HepG2 (cell line): ENCODE measurements around the gene CCDC142. TPM values are rescaled to one million over a fixed set of nuclear protein-coding genes. Genes with fewer than 3 reads are reported as not detected.

Experiments used
- ASH2L ChIP-seq: fragments of 300-600, 200-600 bp; sonication (generic); IDR thresholded peaks from 2 replicates; pipeline ENCODE4 v1.7.0; 2017; ENCODE audit warnings: low read depth, mild to moderate bottlenecking, moderate library complexity, mixed read lengths, low read length; ENCODE audit not compliant: insufficient read length
- BCL3 ChIP-seq: sonication (generic); formaldehyde crosslinking; IDR thresholded peaks from 2 replicates; pipeline ENCODE4 v1.5.1; 2020; ENCODE audit warnings: mild to moderate bottlenecking, missing genetic modification reagents, moderate library complexity
- EEA1 ChIP-seq: sonication (generic); formaldehyde crosslinking; IDR thresholded peaks from 2 replicates; pipeline ENCODE4 v1.5.1; 2020; ENCODE audit warnings: mild to moderate bottlenecking, missing genetic modification reagents, borderline replicate concordance
- FOXA3 ChIP-seq: IDR thresholded peaks from 2 replicates; pipeline ENCODE4 v1.6.1; 2016; ENCODE audit warnings: missing genetic modification reagents, missing compliant biosample characterization
- GATAD1 ChIP-seq: IDR thresholded peaks from 2 replicates; pipeline ENCODE4 v1.6.1; 2016; ENCODE audit warnings: missing genetic modification reagents, missing compliant biosample characterization
- IRX3 ChIP-seq: sonication (generic); formaldehyde crosslinking; IDR thresholded peaks from 2 replicates; pipeline ENCODE4 v1.8.1; 2023; ENCODE audit warnings: mild to moderate bottlenecking, low read depth, missing genetic modification reagents, borderline replicate concordance
- MATR3 ChIP-seq: sonication (generic); formaldehyde crosslinking; IDR thresholded peaks from 2 replicates; pipeline ENCODE4 v1.4.0; 2020; ENCODE audit warnings: missing genetic modification reagents
- PTBP1 ChIP-seq: fragments of 200-400 bp; formaldehyde crosslinking; IDR thresholded peaks from 2 replicates; pipeline ENCODE4 v1.6.1; 2018; ENCODE audit warnings: low read length, low read depth; ENCODE audit not compliant: poor library complexity, severe bottlenecking
- RERE ChIP-seq: IDR thresholded peaks from 2 replicates; pipeline ENCODE4 v1.6.1; 2016; ENCODE audit warnings: low read depth, missing genetic modification reagents, missing compliant biosample characterization
- SOX13 ChIP-seq, 3 experiments: fragments of 450-650 bp in 1 of 3; sonication (generic) in 1 of 3; formaldehyde crosslinking in 1 of 3; IDR thresholded peaks in 2 of 3; conservative IDR thresholded peaks in 1 of 3; 2 replicates each; pipeline versions ENCODE4 v1.5.0 to v1.6.1; 2016 to 2020; ENCODE audit warnings: antibody characterized with exemption in 1 of 3, mild to moderate bottlenecking in 1 of 3, missing compliant biosample characterization in 1 of 3, missing genetic modification reagents in 1 of 3, moderate library complexity in 1 of 3
- SOX6 ChIP-seq, 2 experiments: fragments of 450-650 bp in 1 of 2; sonication (generic) in 1 of 2; formaldehyde crosslinking in 1 of 2; IDR thresholded peaks; 2 replicates each; pipeline versions ENCODE4 v1.4.0 to v1.6.1; 2017 to 2020; ENCODE audit warnings: antibody characterized with exemption in 1 of 2, mild to moderate bottlenecking in 1 of 2, missing genetic modification reagents in 1 of 2
- SRSF9 ChIP-seq: fragments of 200-400 bp; formaldehyde crosslinking; IDR thresholded peaks from 2 replicates; pipeline ENCODE4 v1.6.1; 2018; ENCODE audit warnings: borderline replicate concordance, mild to moderate bottlenecking, low read depth, low read length; ENCODE audit not compliant: insufficient read depth, poor library complexity, severe bottlenecking
- ZNF333 ChIP-seq: sonication (generic); formaldehyde crosslinking; IDR thresholded peaks from 2 replicates; pipeline ENCODE4 v1.4.0; 2020; ENCODE audit warnings: mild to moderate bottlenecking, missing genetic modification reagents, borderline replicate concordance
- polyA plus RNA-seq, 8 experiments: library from polyadenylated mRNA; depleted of rRNA in 3 of 8; stranded (reverse) in 7 of 8; unstranded in 1 of 8; fragments of >200 nt; fragmentation: Illumina TruSeq in 4 of 8; extraction: Trizol in 4 of 8; gene quantifications; 2 replicates each; pipeline versions ENCODE4 v1.2.1 to v1.2.3, GENCODE V29; 2011 to 2016; ENCODE audit warnings: low read depth in 4 of 8, missing spikeins in 1 of 8, mixed read lengths in 1 of 8; ENCODE audit not compliant: insufficient read depth in 1 of 8
- total RNA-seq, 5 experiments: library from RNA; depleted of rRNA; stranded (reverse); fragments of >200 nt; fragmentation: Illumina TruSeq; extraction: Trizol; gene quantifications; 2 replicates each; pipeline ENCODE4 v1.2.3, GENCODE V29; 2016; ENCODE audit warnings: low read depth in 1 of 5
- TF ChIP-seq, protein P1 (sequence below): sonication (generic); IDR thresholded peaks from 2 replicates; pipeline ENCODE4 v1.6.1; 2016; ENCODE audit warnings: low read depth, borderline replicate concordance
- TF ChIP-seq, protein P2 (sequence below): sonication (generic); formaldehyde crosslinking; IDR thresholded peaks from 2 replicates; pipeline ENCODE4 v1.4.0; 2020; ENCODE audit warnings: missing genetic modification reagents, mild to moderate bottlenecking, borderline replicate concordance

Gene CCDC142
- total and polyA plus RNA-seq, 2 of the 13 experiments (the other 11 are each of a cell fraction or from before 2014, with no cell fraction given), result 14.7 to 30.4 TPM

DNA sequence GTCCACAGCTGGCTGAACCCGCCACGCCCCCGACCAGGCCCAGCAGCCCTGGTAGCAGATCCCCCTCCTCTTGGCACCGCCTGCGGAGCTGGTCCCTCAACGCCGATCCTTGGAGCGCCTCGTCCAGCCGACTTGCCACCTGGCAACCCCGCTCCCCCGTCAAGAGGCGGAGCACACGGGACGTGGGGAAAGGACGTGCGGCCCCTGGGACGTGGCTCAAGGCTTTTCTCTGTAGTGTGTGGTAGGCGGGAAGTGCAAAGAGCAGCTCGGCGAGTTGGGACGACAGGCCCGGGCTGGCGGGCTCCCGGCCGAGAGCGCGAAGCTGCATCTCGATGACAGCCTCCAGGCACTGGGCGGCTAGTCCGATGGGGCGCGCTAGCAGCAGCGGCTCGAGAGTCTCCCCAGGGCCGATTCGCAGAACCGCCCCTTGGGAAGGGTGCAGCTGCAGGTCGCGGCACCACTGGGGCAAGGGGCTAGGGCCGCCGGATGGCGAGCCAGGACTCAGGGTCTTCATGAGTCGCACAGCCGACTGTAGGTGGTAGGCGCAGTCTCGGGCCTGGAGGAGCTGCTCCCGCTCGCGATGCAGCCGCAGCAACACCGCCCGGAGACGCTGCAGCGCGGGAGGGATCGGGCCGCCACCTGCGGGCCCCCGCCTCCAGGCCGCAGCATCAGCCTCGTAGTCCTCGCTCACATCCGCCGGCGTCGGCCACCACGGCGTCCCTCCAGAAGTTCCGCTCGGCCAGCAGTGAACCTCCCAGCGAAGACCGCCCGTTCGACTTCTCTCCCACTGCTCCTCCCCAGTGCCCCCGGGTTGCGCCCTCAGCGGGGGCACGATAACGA lies 617 bp downstream of the CCDC142 start (continued):
- TF ChIP-seq RERE (CRISPR knock-in tag), result no peak
- TF ChIP-seq, protein P1, sequence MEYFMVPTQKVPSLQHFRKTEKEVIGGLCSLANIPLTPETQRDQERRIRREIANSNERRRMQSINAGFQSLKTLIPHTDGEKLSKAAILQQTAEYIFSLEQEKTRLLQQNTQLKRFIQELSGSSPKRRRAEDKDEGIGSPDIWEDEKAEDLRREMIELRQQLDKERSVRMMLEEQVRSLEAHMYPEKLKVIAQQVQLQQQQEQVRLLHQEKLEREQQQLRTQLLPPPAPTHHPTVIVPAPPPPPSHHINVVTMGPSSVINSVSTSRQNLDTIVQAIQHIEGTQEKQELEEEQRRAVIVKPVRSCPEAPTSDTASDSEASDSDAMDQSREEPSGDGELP, result peak; percentile 82
- TF ChIP-seq MATR3 (CRISPR knock-in tag), result no peak
- peak; percentile 59; the same call in 1 of the 2 replicates for TF ChIP-seq IRX3 (CRISPR knock-in tag)
- TF ChIP-seq ZNF333 (CRISPR knock-in tag), result peak; percentile 22
- TF ChIP-seq ASH2L, result no peak
- no peak for TF ChIP-seq SRSF9
- TF ChIP-seq SOX6 (IDR thresholded peaks at IDR 0.05), result no peak
- TF ChIP-seq SOX6 (CRISPR knock-in tag; IDR thresholded peaks at IDR 0.05), result no peak; the same call in 1 of the 2 replicates
- TF ChIP-seq GATAD1 (CRISPR knock-in tag), result no peak; the same call in 1 of the 2 replicates
- peak; percentile 73 for TF ChIP-seq EEA1 (CRISPR knock-in tag)
- TF ChIP-seq BCL3 (CRISPR knock-in tag), result peak; percentile 91
- TF ChIP-seq, protein P2, sequence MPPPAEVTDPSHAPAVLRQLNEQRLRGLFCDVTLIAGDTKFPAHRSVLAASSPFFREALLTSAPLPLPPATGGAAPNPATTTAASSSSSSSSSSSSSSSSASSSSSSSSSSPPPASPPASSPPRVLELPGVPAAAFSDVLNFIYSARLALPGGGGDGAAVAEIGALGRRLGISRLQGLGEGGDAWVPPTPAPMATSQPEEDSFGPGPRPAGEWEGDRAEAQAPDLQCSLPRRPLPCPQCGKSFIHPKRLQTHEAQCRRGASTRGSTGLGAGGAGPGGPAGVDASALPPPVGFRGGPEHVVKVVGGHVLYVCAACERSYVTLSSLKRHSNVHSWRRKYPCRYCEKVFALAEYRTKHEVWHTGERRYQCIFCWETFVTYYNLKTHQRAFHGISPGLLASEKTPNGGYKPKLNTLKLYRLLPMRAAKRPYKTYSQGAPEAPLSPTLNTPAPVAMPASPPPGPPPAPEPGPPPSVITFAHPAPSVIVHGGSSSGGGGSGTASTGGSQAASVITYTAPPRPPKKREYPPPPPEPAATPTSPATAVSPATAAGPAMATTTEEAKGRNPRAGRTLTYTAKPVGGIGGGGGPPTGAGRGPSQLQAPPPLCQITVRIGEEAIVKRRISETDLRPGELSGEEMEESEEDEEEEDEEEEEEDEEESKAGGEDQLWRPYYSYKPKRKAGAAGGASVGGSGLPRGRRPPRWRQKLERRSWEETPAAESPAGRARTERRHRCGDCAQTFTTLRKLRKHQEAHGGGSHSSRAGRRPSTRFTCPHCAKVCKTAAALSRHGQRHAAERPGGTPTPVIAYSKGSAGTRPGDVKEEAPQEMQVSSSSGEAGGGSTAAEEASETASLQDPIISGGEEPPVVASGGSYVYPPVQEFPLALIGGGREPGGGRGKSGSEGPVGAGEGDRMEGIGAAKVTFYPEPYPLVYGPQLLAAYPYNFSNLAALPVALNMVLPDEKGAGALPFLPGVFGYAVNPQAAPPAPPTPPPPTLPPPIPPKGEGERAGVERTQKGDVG (CRISPR knock-in tag), result no peak
- no peak for TF ChIP-seq PTBP1
- no peak for TF ChIP-seq SOX13 (IDR thresholded peaks at IDR 0.05)
- TF ChIP-seq SOX13 (CRISPR knock-in tag; conservative IDR thresholded peaks at IDR 0.05 in 1 of 2, IDR thresholded peaks at IDR 0.05 in 1 of 2), result 0 out of 4 replicates have a peak, but pooled peaks of 1 of the 2 experiments have one; percentile 21
- TF ChIP-seq FOXA3 (CRISPR knock-in tag), result no peak
